Keratinocyte (primary cell): ENCODE measurements around the gene C2CD5. TPM values are rescaled to one million over a fixed set of nuclear protein-coding genes. Genes with fewer than 3 reads are reported as not detected.

ENCODE experiments used
- DNase-seq: peaks from one replicate; pipeline ENCODE4 v3.0.0-alpha.2; 2011; ENCODE audit warnings: low read depth, missing footprints, low spot score
- FAIRE-seq: peaks from 2 replicates; lab custom pipeline; 2011; peaks lifted over from hg19 to GRCh38; lab: Jason Lieb, UNC
- H2AFZ ChIP-seq: 2 replicates; pipeline ENCODE4 v1.6.0; 2012; ENCODE audit warnings: low read length, control low read depth, inconsistent platforms; ENCODE audit not compliant: control insufficient read depth
- H3K27ac ChIP-seq: 2 replicates; pipeline ENCODE4 v1.5.1; 2011; ENCODE audit warnings: low read length; ENCODE audit not compliant: control insufficient read depth, insufficient read depth
- H3K27me3 ChIP-seq: 3 replicates; pipeline ENCODE4 v1.6.0; 2011; ENCODE audit warnings: low read length; ENCODE audit not compliant: control insufficient read depth, insufficient read depth; ENCODE audit errors: extremely low read depth
- H3K36me3 ChIP-seq, 2 experiments: 2 replicates in 1 of 2; 3 replicates in 1 of 2; pipeline ENCODE4 v1.5.1; 2011; ENCODE audit warnings: low read length in 2 of 2, mild to moderate bottlenecking in 1 of 2; ENCODE audit not compliant: control insufficient read depth in 2 of 2, insufficient read depth in 2 of 2; ENCODE audit errors: extremely low read depth in 1 of 2
- H3K4me1 ChIP-seq: 3 replicates; pipeline ENCODE4 v1.5.1; 2011; ENCODE audit warnings: low read length; ENCODE audit not compliant: control insufficient read depth, insufficient read depth; ENCODE audit errors: extremely low read depth
- H3K4me2 ChIP-seq: 3 replicates; pipeline ENCODE4 v1.6.0; 2011; ENCODE audit warnings: low read depth, low read length; ENCODE audit not compliant: control insufficient read depth, insufficient read depth; ENCODE audit errors: extremely low read depth
- H3K4me3 ChIP-seq, 3 experiments: fragments of 200-600 bp in 1 of 3; sonication (generic) in 1 of 3; 2 replicates in 2 of 3; 3 replicates in 1 of 3; pipeline ENCODE4 v1.5.1; 2011 to 2016; ENCODE audit warnings: low read length in 3 of 3, mild to moderate bottlenecking in 3 of 3, control low read depth in 2 of 3, inconsistent platforms in 1 of 3, low read depth in 1 of 3, mixed read lengths in 1 of 3, mixed run types in 1 of 3, moderate library complexity in 1 of 3; ENCODE audit not compliant: control insufficient read depth in 2 of 3, insufficient read depth in 2 of 3; ENCODE audit errors: extremely low read depth in 1 of 3
- H3K79me2 ChIP-seq: 2 replicates; pipeline ENCODE4 v1.6.0; 2012; ENCODE audit warnings: low read length; ENCODE audit not compliant: control insufficient read depth, insufficient read depth
- H3K9ac ChIP-seq: 3 replicates; pipeline ENCODE4 v1.6.0; 2011; ENCODE audit warnings: low read length; ENCODE audit not compliant: control insufficient read depth, insufficient read depth; ENCODE audit errors: extremely low read depth
- H3K9me1 ChIP-seq: 3 replicates; pipeline ENCODE4 v1.6.0; 2011; ENCODE audit warnings: low read length; ENCODE audit not compliant: control insufficient read depth, insufficient read depth; ENCODE audit errors: extremely low read depth
- H3K9me3 ChIP-seq: 2 replicates; pipeline ENCODE4 v1.5.1; 2012; ENCODE audit warnings: low read depth, low read length; ENCODE audit not compliant: control insufficient read depth
- H4K20me1 ChIP-seq: 3 replicates; pipeline ENCODE4 v1.6.0; 2011; ENCODE audit warnings: low read length; ENCODE audit not compliant: control insufficient read depth, insufficient read depth; ENCODE audit errors: extremely low read depth
- EZH2 ChIP-seq: IDR thresholded peaks from one replicate; pipeline ENCODE4 v1.6.1; 2012; ENCODE audit warnings: inconsistent platforms, mild to moderate bottlenecking, low read length, moderate library complexity
- dilution Hi-C: fragments of 300-500 bp; cut with MboI; formaldehyde crosslinking; loops from one replicate; pipeline ENCODE4 v1.7.0; 2020; ENCODE audit warnings: low sequenced_read_pairs; ENCODE audit not compliant: extremely low pct_ligation_motif_present
- polyA plus RNA-seq, 5 experiments: library from polyadenylated mRNA; depleted of rRNA in 3 of 5; stranded (reverse) in 3 of 5; stranded (forward) in 1 of 5; unstranded in 1 of 5; fragments of >200 nt; gene quantifications; 1 replicate in 1 of 5; 2 replicates in 3 of 5; 3 replicates in 1 of 5; pipeline versions ENCODE4 v1.2.1 to v1.2.3, GENCODE V29; 2011 to 2012; ENCODE audit warnings: missing spikeins in 2 of 5, low read depth in 1 of 5, low replicate concordance in 1 of 5
- TF ChIP-seq, protein P1 (sequence below), 3 experiments: IDR thresholded peaks in 1 of 3; conservative IDR thresholded peaks in 1 of 3; optimal IDR thresholded peaks in 1 of 3; 2 replicates in 2 of 3; 3 replicates in 1 of 3; pipeline versions ENCODE3 to v1.5.1; 2011; ENCODE audit warnings: low read length in 3 of 3, mild to moderate bottlenecking in 3 of 3, moderate library complexity in 2 of 3, control low read depth in 1 of 3, inconsistent platforms in 1 of 3; ENCODE audit not compliant: insufficient read depth in 2 of 3; ENCODE audit errors: extremely low read depth in 1 of 3

C2CD5 gene
- polyA plus RNA-seq, 1 donor (not counting 4 experiments of a cell fraction or from before 2014, with no cell fraction given), result 17.7 TPM

GRCh38 chr12:22399464-22400180 is 144.7 kb downstream of the C2CD5 start:
- H3K9me1 ChIP-seq, result no peaks in the 10 kb centered on the region
- no peaks in the 10 kb centered on the region for H3K36me3 ChIP-seq
- H3K9ac ChIP-seq, result no peak overlapping the region
- FAIRE-seq (no peak), DNase-seq (no peak)
- dilution Hi-C loops, result no loop called here
- H3K9me3 ChIP-seq, result no peaks in the 10 kb centered on the region
- no peak for TF ChIP-seq EZH2
- TF ChIP-seq, protein P1, sequence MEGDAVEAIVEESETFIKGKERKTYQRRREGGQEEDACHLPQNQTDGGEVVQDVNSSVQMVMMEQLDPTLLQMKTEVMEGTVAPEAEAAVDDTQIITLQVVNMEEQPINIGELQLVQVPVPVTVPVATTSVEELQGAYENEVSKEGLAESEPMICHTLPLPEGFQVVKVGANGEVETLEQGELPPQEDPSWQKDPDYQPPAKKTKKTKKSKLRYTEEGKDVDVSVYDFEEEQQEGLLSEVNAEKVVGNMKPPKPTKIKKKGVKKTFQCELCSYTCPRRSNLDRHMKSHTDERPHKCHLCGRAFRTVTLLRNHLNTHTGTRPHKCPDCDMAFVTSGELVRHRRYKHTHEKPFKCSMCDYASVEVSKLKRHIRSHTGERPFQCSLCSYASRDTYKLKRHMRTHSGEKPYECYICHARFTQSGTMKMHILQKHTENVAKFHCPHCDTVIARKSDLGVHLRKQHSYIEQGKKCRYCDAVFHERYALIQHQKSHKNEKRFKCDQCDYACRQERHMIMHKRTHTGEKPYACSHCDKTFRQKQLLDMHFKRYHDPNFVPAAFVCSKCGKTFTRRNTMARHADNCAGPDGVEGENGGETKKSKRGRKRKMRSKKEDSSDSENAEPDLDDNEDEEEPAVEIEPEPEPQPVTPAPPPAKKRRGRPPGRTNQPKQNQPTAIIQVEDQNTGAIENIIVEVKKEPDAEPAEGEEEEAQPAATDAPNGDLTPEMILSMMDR (optimal IDR thresholded peaks at IDR 0.05 in 1 of 3, IDR thresholded peaks at IDR 0.05 in 1 of 3, conservative IDR thresholded peaks at IDR 0.05 in 1 of 3; ENCODE audit: extremely low read depth in 1 of 3, insufficient read depth in 2 of 3, low read length in 3 of 3), result no peak
- no peaks in the 10 kb centered on the region for H3K4me1 ChIP-seq
- no peak overlapping the region for H3K4me3 ChIP-seq
- H3K79me2 ChIP-seq, result no peaks in the 10 kb centered on the region
- no peaks in the 10 kb centered on the region for H4K20me1 ChIP-seq
- no peak overlapping the region for H3K27ac ChIP-seq
- no peak overlapping the region for H3K4me2 ChIP-seq
- no peaks in the 10 kb centered on the region for H3K27me3 ChIP-seq
- H2AFZ ChIP-seq, result no peak overlapping the region

Other genes starting within 250 kb of the C2CD5 start
- gene ST8SIA1, start 209.8 kb downstream of the C2CD5 start, polyA plus RNA-seq, result 0.46 to 0.75 TPM (median 0.50 TPM) in 3 replicates
- gene ETNK1, start 80.6 kb upstream of the C2CD5 start, polyA plus RNA-seq, result 12.0 to 20.3 TPM (median 14.0 TPM) in 3 replicates